ENCODE data around the gene SNX17.

Gene SNX17

DNA sequence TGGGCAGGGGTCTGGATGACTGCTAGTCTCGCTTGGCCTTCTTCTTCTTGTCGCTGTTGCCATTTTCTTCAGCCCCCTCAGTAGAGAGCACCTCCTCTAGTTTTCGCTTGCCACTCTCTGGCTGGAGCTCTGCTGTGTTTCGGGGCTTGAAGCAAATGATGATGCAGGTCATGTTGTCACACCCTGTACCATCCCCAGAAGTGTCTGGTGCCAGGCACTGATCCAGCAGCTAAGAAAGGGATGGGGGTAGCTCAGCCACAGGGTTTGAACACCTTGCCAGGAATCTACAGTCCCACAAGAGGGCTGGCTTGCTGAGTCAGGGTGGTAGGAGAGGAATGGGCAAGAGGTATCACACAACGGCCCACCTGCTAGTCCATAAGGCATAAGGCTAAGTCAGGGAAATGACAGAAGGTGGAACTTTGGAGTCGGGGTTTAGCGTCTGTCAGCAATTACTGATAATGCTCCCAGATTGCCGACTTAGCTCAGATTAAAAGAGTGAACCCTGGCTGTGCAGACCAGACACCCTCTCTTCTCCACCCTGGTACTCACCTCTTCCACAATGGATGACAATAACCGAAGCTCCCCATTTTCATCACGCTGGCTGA is 11.3 kb downstream of the SNX17 start:
- in situ Hi-C loops (cut with HindIII; ENCODE audit: low pct_unique_long_range_greater_than_20kb, low sequenced_read_pairs) = no loop called here
- no peak for TF ChIP-seq JUND (IDR thresholded peaks at IDR 0.05; ENCODE audit: low read depth)
- DNase-seq (ENCODE audit: low read depth in 1 of 2, low spot score in 1 of 2) = no peak

DNA sequence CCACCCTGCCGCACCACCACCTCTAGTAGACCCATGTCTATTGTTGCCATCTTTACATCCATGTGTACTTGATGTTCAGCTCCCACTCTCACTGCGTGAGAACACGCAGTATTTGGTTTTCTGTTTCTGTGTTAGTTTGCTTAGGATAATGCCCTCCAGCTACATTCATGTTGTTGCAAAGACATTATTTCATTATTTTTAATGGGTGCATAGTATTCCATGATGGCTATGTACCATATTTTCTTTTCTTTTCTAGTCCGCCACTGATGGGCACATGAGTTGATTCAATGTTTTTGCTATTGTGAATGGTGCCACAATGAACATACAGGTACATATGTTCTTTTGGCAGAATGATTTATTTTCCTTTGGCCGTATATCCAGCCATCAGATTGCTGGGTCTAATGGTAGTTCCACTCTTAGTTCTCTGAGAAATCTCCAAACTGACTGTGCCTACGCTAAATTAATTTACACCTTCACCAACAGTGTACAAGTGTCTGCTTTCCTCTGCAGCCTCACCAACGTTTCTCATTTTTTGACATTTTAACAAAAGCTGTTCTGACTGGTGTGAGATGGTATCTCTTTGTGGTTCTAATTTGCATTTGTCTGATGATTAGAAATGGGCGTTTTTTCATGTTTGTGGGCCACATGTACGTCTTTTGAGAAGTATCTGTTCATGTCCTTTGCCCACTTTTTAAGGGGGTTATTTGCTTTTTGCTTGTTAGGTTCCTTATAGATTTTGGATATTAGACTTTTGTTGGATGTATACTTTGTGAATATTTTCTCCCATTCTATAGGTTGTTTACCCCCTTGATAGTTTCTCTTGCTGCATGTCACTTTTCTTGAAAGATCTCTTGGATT is 20.6 kb downstream of the SNX17 start:
- TF ChIP-seq JUND (IDR thresholded peaks at IDR 0.05; ENCODE audit: low read depth) = no peak
- DNase-seq (ENCODE audit: low read depth in 1 of 2, low spot score in 1 of 2) = no peak
- in situ Hi-C loops (cut with HindIII; ENCODE audit: low pct_unique_long_range_greater_than_20kb, low sequenced_read_pairs) = no loop called here

DNA sequence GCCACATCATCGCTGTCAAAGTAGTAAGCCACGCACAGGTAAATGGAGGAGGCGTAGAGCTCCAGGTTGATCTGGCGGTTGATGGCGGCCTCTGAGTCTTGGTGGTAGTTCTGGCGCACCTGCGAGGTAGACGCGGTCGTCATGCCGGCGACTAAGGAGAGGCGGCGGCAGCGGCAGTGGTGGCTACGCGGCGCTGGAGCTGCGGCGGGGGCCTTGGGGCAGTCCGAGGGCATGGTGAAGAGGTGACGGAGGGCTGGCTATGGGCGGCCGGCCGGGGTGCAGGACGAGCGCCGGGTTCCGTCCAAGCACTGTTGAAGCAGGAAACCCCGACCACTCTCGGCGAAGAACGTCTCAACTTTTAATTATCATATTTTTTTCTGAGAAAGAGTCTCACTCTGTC is 22.8 kb downstream of the SNX17 start:
- in situ Hi-C loops (cut with HindIII; ENCODE audit: low pct_unique_long_range_greater_than_20kb, low sequenced_read_pairs) = no loop called here
- no peak for TF ChIP-seq JUND (IDR thresholded peaks at IDR 0.05; ENCODE audit: low read depth)
- DNase-seq (ENCODE audit: low read depth in 1 of 2, low spot score in 1 of 2) = no peak

DNA sequence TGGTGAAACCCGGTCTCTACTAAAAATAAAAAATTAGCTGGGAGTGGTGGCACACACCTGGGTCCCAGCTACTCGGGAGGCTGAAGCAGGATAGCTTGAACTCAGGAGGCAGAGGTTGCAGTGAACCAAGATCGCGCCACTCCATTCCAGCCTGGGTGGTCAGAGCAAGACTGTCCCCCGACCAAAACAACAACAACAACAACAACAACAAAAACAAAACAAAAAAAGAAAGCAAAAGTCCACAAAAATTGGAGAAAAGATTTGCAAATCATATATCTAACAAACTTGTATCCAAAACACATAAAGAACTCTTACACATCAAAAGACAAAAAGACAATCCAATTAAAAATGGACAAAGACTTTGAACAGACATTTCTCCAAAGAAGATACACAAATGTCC is 28.5 kb downstream of the SNX17 start:
- no peak for DNase-seq (ENCODE audit: low read depth in 1 of 2, low spot score in 1 of 2)
- in situ Hi-C loops (cut with HindIII; ENCODE audit: low pct_unique_long_range_greater_than_20kb, low sequenced_read_pairs) = no loop called here
- TF ChIP-seq JUND (IDR thresholded peaks at IDR 0.05; ENCODE audit: low read depth) = no peak

DNA sequence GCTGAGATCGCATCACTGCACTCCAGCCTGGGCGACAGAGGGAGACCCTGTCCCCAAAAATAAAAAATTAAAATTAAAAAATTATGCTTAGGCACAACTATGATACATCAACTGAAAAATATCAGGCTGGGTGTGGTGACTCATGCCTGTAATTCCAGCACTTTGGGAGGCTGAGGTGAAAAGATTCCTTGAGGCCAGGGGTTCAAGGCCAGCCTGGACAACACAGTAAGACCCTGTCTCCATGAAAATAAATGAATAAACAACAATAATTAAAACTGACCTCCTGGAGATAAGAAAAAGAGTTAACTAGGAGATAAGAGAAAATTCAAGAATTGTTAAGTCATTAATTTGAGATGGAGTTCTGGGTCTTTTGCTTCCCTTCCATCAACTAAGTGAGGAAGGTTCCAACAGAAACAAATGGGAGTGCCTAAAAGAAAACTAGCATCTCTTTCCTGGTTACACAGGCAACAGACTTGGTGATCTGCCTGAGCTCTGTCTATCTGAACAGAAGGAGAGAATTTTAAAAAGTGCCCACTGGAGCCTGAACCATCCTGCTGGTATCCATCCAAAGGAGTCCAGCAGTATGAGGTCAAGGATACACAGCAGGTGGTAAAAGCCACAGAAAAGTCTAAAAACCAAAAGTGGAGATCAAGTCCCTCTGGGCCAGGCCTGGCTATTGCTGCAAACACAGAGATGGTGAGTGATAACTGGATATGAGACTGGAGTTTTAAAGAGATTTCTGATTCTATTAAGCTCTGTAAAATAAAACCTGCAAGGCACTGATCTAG is 30.1 kb downstream of the SNX17 start:
- no peak for TF ChIP-seq JUND (IDR thresholded peaks at IDR 0.05; ENCODE audit: low read depth)
- DNase-seq (ENCODE audit: low read depth in 1 of 2, low spot score in 1 of 2) = no peak
- in situ Hi-C loops (cut with HindIII; ENCODE audit: low pct_unique_long_range_greater_than_20kb, low sequenced_read_pairs) = no loop called here

DNA sequence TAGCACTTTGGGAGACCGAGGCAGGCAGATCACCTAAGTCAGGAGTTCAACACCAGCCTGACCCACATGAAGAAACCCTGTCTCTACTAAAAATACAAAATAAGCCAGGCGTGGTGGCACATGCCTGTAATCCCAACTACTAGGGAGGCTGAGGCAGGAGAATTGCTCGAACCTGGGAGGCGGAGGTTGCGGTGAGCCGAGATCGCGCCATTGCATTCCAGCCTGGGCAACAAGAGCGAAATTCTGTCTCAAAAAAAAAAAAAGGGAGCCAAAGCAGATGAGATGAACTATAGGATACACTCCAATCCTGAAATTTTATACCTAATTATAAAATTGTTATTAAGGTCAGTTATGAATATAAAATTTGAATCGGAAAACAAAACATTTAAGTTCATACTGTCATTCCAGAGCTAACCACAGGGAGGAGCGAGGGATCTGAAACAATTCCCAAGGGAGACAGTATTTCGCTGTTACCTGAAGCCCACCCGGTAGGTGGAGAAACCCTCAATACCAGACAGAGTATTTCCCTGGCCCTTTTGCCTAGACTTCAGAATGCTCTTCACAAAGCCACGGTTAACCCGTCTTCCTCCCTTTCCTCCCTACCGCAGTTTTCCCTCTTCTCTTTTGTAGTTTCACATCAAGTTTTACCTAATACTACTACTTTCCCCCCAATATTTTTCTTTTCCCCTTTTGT is 37.5 kb downstream of the SNX17 start:
- in situ Hi-C loops (cut with HindIII; ENCODE audit: low pct_unique_long_range_greater_than_20kb, low sequenced_read_pairs) = no loop called here
- TF ChIP-seq JUND (IDR thresholded peaks at IDR 0.05; ENCODE audit: low read depth) = no peak

DNA sequence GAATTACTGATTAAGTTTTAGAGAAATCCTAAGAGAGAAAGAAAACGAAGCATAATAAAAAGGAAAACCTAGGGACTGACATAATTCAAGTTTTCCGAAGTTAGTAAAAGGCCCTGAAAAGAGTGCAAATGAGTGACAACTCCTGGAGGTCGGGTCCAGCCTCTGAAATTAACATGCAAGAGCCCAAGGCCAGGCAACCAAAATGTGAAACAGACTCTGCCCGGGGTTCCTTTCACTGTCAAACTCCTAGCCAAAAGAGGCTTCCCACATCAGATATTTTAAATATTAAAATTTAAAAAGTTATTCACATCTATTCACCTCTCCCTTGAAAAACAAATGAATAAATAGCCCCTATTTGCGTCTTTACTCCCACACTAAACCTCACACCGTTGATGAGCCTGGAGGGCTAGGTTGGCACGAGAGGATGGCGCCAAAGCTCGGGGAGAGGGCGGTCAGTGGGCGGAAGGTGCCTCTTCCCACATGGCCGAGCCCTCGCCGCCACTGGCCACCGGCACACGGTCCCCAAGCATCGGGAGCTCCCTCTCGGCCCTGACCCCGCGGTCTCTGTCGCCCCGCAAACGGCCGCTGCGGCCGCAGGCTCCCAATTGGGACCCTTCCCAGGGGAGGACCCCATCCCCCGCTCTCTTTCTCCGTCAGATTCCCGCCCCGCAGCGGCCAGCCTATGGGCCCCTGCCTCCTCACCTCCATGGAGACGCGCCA is 38.3 kb downstream of the SNX17 start:
- DNase-seq (ENCODE audit: low read depth in 1 of 2, low spot score in 1 of 2) = no peak
- TF ChIP-seq JUND (IDR thresholded peaks at IDR 0.05; ENCODE audit: low read depth) = no peak
- in situ Hi-C loops (cut with HindIII; ENCODE audit: low pct_unique_long_range_greater_than_20kb, low sequenced_read_pairs) = no loop called here

More for the DNA sequence above, 37.5 kb downstream of the SNX17 start:
- peak in 1 of 2 experiments; percentile 57 for DNase-seq (ENCODE audit: low read depth in 1 of 2, low spot score in 1 of 2)

DNA sequence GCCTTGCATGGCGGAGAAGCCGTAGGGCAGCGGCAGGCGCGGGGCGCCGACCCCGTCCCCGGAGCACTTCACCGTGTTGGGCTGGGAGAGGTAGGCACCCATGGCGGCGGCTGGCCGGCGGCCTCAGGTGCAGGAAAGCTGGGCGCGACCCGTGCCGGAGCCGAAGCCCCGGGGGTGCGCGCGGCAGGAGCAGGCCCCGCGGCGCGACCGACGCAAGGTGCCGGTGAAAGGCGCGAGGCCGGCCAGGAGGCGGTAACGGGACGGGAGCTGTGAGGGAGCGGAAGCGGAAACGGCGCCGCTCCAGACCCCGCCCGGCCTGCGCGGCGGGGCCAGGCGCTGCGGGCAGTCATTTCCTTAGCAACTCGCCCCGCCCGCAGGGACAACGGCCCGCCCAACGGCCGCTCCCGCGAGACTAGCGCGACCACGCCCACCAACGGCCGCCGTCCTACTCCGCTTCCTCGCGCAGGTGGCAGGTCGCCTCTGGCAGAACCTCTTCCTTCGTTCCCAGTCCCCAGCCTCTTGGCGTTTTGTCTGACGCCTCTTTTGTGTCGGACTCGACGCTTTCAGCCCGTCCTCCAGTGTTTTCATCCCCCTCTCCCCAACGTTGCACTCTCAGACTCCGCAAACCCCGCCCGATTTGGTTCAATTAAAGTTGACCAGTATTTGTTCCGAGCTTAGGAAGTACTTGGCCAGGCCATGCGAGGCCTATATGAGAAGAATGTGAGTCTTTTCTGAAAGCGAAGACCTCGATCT is 39.1 kb downstream of the SNX17 start, which contains the start of gene PPM1G:
Gene PPM1G, minus strand, starts transcription at position 271 of the 753 bp plus-strand sequence. Its CDS starts 169 bp downstream, at position 102.
- TF ChIP-seq JUND (IDR thresholded peaks at IDR 0.05; ENCODE audit: low read depth) = no peak
- DNase-seq (ENCODE audit: low read depth in 1 of 2, low spot score in 1 of 2) = peak; percentile 67 to 93
- in situ Hi-C loops (cut with HindIII; ENCODE audit: low pct_unique_long_range_greater_than_20kb, low sequenced_read_pairs) = no loop called here

DNA sequence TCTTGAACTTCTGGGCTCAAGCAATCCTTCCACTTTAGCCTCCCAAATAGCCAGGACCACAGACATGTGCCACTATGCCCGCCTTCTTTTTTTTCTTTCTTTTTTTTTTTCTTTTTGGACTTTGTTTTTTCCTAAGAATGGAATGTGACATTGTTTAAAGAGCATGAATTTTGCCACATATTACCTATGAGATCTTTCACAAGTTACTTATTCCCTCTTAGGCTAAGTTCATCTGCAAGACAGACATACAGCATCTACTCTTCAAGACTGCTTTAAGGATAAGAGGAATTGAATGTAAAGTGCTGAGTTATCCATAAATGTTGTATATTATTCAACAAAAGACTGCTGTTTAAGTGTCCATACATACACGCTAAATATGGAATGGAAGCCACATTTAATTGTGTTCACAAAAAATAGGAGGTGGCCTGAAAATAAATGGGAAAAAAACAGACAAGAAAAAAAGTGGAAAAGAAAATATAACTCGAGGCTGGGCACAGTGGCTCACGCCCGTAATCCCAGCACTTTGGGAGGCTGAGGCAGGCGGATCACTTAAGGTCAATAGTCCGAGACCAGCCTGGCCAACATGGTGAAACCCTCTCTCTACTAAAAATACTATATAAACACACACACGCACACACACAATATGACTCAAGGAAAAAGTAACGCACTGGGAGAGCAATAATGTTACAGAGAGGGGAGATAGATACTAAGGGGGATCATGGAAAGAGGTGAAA is 42.2 kb downstream of the SNX17 start:
- in situ Hi-C loops (cut with HindIII; ENCODE audit: low pct_unique_long_range_greater_than_20kb, low sequenced_read_pairs) = no loop called here
- DNase-seq (ENCODE audit: low read depth in 1 of 2, low spot score in 1 of 2) = no peak
- no peak for TF ChIP-seq JUND (IDR thresholded peaks at IDR 0.05; ENCODE audit: low read depth)

DNA sequence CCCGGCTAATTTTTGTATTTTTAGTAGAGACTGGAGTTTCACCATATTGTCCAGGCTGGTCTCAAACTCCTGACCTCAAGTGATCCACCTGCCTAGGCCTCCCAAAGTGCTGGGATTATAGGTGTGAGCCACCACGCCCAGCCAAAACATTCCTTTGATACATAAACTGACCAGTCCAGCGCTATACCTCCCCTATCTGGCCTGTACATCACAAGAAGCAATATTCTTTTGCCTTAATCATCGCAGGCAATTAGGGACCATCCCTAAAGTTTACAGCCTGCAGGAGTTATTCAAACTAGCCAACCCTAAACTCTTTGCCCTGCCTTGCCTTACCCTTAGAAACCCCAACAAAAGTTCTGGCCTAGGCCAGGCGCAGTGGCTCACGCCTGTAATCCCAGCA is 45.7 kb downstream of the SNX17 start:
- TF ChIP-seq JUND (IDR thresholded peaks at IDR 0.05; ENCODE audit: low read depth) = no peak
- in situ Hi-C loops (cut with HindIII; ENCODE audit: low pct_unique_long_range_greater_than_20kb, low sequenced_read_pairs) = no loop called here

More for the DNA sequence above, 45.7 kb downstream of the SNX17 start:
- DNase-seq (ENCODE audit: low read depth in 1 of 2, low spot score in 1 of 2) = no peak

Measured in T47D (cell line).